ENCODE measurements around the gene DOK6. TPM values are rescaled to one million over a fixed set of nuclear protein-coding genes. Genes with fewer than 3 reads are reported as not detected.

DOK6 gene
- total RNA-seq, 1 experiment from 2014 or later, result 4.1 TPM

DNA sequence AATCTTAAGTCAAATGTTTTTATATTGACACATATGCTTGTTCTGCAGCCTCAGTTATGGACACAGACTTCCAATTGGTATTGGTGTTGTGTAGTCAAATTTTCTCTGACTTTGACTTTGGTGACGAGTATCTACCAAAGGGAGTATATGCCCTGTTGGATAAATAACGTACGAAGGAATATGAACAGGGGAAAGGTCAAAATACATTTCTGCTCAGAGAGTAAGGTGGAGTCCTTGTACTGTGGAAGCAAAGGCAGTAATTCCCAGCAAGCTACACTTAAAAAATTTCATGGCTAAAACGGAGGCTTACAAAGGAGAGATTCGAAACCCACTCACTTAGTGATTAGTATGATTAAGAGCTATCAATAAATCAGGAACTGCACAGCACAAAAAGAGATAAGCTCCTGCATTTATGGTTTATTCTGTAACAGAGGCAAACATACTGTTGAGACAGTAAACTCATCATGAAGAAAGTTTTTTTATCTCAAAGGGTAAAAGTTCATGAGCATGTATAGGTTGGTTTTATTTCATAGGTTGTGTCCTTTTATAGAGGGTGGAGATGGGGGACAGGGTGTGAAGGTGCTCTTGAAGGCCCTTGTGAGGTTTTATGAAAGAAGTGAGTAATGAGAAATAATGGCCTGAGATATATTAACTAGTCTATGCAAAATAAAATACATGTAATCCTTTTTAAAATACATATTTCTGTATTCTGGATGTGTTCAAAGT is 404.3 kb downstream of the DOK6 start:
- Mint-ChIP-seq H3K4me1 (no peaks in the 10 kb centered on the region), H3K36me3 (no peaks in the 10 kb centered on the region), H3K9me3 (peaks cover 2% of the 10 kb centered on the region), H3K27me3 (ENCODE audit: low read depth) (no peaks in the 10 kb centered on the region), H3K27ac (no peak overlapping the region), H3K4me3 (no peak overlapping the region)
- no peak for DNase-seq (ENCODE audit: low spot score)
- CTCF ChIA-PET, result no interaction called here
- POLR2A ChIA-PET, result no interaction called here
- no peak for ATAC-seq
- TF ChIP-seq, protein P1, sequence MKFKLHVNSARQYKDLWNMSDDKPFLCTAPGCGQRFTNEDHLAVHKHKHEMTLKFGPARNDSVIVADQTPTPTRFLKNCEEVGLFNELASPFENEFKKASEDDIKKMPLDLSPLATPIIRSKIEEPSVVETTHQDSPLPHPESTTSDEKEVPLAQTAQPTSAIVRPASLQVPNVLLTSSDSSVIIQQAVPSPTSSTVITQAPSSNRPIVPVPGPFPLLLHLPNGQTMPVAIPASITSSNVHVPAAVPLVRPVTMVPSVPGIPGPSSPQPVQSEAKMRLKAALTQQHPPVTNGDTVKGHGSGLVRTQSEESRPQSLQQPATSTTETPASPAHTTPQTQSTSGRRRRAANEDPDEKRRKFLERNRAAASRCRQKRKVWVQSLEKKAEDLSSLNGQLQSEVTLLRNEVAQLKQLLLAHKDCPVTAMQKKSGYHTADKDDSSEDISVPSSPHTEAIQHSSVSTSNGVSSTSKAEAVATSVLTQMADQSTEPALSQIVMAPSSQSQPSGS (CRISPR knock-in tag; IDR thresholded peaks at IDR 0.05; ENCODE audit: borderline replicate concordance, low read depth), result no peak
- TF ChIP-seq, protein P2, sequence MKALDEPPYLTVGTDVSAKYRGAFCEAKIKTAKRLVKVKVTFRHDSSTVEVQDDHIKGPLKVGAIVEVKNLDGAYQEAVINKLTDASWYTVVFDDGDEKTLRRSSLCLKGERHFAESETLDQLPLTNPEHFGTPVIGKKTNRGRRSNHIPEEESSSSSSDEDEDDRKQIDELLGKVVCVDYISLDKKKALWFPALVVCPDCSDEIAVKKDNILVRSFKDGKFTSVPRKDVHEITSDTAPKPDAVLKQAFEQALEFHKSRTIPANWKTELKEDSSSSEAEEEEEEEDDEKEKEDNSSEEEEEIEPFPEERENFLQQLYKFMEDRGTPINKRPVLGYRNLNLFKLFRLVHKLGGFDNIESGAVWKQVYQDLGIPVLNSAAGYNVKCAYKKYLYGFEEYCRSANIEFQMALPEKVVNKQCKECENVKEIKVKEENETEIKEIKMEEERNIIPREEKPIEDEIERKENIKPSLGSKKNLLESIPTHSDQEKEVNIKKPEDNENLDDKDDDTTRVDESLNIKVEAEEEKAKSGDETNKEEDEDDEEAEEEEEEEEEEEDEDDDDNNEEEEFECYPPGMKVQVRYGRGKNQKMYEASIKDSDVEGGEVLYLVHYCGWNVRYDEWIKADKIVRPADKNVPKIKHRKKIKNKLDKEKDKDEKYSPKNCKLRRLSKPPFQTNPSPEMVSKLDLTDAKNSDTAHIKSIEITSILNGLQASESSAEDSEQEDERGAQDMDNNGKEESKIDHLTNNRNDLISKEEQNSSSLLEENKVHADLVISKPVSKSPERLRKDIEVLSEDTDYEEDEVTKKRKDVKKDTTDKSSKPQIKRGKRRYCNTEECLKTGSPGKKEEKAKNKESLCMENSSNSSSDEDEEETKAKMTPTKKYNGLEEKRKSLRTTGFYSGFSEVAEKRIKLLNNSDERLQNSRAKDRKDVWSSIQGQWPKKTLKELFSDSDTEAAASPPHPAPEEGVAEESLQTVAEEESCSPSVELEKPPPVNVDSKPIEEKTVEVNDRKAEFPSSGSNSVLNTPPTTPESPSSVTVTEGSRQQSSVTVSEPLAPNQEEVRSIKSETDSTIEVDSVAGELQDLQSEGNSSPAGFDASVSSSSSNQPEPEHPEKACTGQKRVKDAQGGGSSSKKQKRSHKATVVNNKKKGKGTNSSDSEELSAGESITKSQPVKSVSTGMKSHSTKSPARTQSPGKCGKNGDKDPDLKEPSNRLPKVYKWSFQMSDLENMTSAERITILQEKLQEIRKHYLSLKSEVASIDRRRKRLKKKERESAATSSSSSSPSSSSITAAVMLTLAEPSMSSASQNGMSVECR (CRISPR knock-in tag; IDR thresholded peaks at IDR 0.05; ENCODE audit: borderline replicate concordance), result no peak
- TF ChIP-seq FOXP4 (CRISPR knock-in tag; IDR thresholded peaks at IDR 0.05) (no peak), GRHL2 (CRISPR knock-in tag; IDR thresholded peaks at IDR 0.05; ENCODE audit: insufficient replicate concordance, severe bottlenecking) (no peak), ZMAT4 (CRISPR knock-in tag; IDR thresholded peaks at IDR 0.05) (no peak), ZNF219 (CRISPR knock-in tag; IDR thresholded peaks at IDR 0.05; ENCODE audit: borderline replicate concordance) (no peak), TEAD4 (CRISPR knock-in tag; IDR thresholded peaks at IDR 0.05) (no peak), GABPB1 (CRISPR knock-in tag; IDR thresholded peaks at IDR 0.05) (no peak), SMAD4 (CRISPR knock-in tag; IDR thresholded peaks at IDR 0.05) (no peak), TEAD1 (CRISPR knock-in tag; IDR thresholded peaks at IDR 0.05) (no peak), ZNF532 (CRISPR knock-in tag; IDR thresholded peaks at IDR 0.05; ENCODE audit: borderline replicate concordance) (no peak), RELA (CRISPR knock-in tag; IDR thresholded peaks at IDR 0.05; ENCODE audit: borderline replicate concordance) (no peak), JUN (CRISPR knock-in tag; IDR thresholded peaks at IDR 0.05) (no peak)
- TF ChIP-seq, protein P3, sequence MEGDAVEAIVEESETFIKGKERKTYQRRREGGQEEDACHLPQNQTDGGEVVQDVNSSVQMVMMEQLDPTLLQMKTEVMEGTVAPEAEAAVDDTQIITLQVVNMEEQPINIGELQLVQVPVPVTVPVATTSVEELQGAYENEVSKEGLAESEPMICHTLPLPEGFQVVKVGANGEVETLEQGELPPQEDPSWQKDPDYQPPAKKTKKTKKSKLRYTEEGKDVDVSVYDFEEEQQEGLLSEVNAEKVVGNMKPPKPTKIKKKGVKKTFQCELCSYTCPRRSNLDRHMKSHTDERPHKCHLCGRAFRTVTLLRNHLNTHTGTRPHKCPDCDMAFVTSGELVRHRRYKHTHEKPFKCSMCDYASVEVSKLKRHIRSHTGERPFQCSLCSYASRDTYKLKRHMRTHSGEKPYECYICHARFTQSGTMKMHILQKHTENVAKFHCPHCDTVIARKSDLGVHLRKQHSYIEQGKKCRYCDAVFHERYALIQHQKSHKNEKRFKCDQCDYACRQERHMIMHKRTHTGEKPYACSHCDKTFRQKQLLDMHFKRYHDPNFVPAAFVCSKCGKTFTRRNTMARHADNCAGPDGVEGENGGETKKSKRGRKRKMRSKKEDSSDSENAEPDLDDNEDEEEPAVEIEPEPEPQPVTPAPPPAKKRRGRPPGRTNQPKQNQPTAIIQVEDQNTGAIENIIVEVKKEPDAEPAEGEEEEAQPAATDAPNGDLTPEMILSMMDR (IDR thresholded peaks at IDR 0.05), result no peak
- TF ChIP-seq, protein P4, sequence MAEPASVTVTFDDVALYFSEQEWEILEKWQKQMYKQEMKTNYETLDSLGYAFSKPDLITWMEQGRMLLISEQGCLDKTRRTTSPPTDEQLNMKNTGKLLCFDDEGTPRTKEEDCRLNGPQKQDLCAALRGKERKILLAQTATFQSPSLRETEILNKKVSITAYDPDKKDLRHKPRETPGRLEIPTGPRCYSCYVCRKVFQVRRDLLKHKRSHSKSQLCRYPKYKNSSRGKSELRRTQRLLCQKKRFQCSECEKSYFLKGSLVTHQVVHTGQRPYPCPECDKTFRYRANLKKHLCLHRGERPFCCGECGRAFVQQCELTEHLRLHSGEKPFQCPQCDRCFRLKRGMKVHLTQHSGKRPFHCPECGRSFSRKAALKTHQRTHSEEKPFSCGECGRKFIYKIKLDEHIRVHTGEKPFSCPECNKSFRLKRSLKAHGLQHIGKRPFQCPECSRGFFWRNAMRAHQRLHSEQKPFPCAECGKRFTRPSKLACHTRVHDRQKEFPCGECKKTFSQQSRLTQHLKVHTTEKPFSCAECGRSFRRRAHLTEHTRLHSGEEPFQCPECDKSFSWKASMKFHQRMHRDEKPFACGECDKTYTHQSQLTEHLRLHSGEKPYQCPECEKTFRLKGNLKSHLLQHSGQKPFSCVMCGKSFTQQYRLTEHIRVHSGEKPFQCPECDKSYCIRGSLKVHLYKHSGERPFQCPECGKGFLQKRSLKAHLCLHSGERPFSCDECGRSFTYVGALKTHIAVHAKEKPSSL (CRISPR knock-in tag; conservative IDR thresholded peaks at IDR 0.05), result no peak
- TF ChIP-seq, protein P5, sequence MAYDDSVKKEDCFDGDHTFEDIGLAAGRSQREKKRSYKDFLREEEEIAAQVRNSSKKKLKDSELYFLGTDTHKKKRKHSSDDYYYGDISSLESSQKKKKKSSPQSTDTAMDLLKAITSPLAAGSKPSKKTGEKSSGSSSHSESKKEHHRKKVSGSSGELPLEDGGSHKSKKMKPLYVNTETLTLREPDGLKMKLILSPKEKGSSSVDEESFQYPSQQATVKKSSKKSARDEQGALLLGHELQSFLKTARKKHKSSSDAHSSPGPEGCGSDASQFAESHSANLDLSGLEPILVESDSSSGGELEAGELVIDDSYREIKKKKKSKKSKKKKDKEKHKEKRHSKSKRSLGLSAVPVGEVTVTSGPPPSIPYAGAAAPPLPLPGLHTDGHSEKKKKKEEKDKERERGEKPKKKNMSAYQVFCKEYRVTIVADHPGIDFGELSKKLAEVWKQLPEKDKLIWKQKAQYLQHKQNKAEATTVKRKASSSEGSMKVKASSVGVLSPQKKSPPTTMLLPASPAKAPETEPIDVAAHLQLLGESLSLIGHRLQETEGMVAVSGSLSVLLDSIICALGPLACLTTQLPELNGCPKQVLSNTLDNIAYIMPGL (CRISPR knock-in tag; IDR thresholded peaks at IDR 0.05), result no peak

Measured in WTC11 (cell line).